Measurements from ENCODE around the gene ALDH16A1. TPM values are rescaled to one million over a fixed set of nuclear protein-coding genes. Genes with fewer than 3 reads are reported as not detected.
"Not testable (repeated sequence)": the region's sequence is repeated elsewhere in the genome, so short reads cannot be mapped to it uniquely, and the experiment has no call there.

ALDH16A1 gene
- total RNA-seq, 1 donor from 2014 or later = 51.9 TPM

- H3K27ac Mint-ChIP-seq (ENCODE audit: unreplicated experiment) = no peak overlapping the region
- peaks cover 9% of the 10 kb centered on the region for H3K4me1 Mint-ChIP-seq
- peaks cover 16% of the 10 kb centered on the region for H3K27me3 Mint-ChIP-seq (ENCODE audit: low read depth)
- no peak for DNase-seq (ENCODE audit: low read depth, low spot score)
- TF ChIP-seq, protein P1, sequence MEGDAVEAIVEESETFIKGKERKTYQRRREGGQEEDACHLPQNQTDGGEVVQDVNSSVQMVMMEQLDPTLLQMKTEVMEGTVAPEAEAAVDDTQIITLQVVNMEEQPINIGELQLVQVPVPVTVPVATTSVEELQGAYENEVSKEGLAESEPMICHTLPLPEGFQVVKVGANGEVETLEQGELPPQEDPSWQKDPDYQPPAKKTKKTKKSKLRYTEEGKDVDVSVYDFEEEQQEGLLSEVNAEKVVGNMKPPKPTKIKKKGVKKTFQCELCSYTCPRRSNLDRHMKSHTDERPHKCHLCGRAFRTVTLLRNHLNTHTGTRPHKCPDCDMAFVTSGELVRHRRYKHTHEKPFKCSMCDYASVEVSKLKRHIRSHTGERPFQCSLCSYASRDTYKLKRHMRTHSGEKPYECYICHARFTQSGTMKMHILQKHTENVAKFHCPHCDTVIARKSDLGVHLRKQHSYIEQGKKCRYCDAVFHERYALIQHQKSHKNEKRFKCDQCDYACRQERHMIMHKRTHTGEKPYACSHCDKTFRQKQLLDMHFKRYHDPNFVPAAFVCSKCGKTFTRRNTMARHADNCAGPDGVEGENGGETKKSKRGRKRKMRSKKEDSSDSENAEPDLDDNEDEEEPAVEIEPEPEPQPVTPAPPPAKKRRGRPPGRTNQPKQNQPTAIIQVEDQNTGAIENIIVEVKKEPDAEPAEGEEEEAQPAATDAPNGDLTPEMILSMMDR (conservative IDR thresholded peaks at IDR 0.05) = no peak
- no peak overlapping the region for H3K4me3 Mint-ChIP-seq
- no peaks in the 10 kb centered on the region for H3K9me3 Mint-ChIP-seq
- peaks cover 5% of the 10 kb centered on the region for H3K36me3 Mint-ChIP-seq (ENCODE audit: low read depth)
Measured at GRCh38 chr19:49470615-49470978, 17.6 kb downstream of the ALDH16A1 start.

GRCh38 chr19:49472936-49473335, 19.9 kb downstream of the ALDH16A1 start:
- H3K4me1 Mint-ChIP-seq = peaks cover 15% of the 10 kb centered on the region
- H3K36me3 Mint-ChIP-seq (ENCODE audit: low read depth) = peaks cover 5% of the 10 kb centered on the region
- no peaks in the 10 kb centered on the region for H3K9me3 Mint-ChIP-seq
- H3K27ac Mint-ChIP-seq (ENCODE audit: unreplicated experiment) = peak overlapping the region; percentile 71
- no peak for DNase-seq (ENCODE audit: low read depth, low spot score)
- TF ChIP-seq, protein P1 (conservative IDR thresholded peaks at IDR 0.05) = no peak
- H3K27me3 Mint-ChIP-seq (ENCODE audit: low read depth) = peaks cover 25% of the 10 kb centered on the region
- no peak overlapping the region for H3K4me3 Mint-ChIP-seq

- DNase-seq (ENCODE audit: low read depth, low spot score); H3K9me3 Mint-ChIP-seq; H3K27ac Mint-ChIP-seq (ENCODE audit: unreplicated experiment); H3K4me3 Mint-ChIP-seq; H3K36me3 Mint-ChIP-seq (ENCODE audit: low read depth): not testable (repeated sequence)
- H3K4me1 Mint-ChIP-seq = peaks cover 15% of the 10 kb centered on the region
- H3K27me3 Mint-ChIP-seq (ENCODE audit: low read depth) = peaks cover 25% of the 10 kb centered on the region
Measured at GRCh38 chr19:49473501-49473867, 20.5 kb downstream of the ALDH16A1 start.

- TF ChIP-seq, protein P1 (conservative IDR thresholded peaks at IDR 0.05) = peak; percentile 96
- peaks cover 1% of the 10 kb centered on the region for H3K36me3 Mint-ChIP-seq (ENCODE audit: low read depth)
- H3K4me3 Mint-ChIP-seq = no peak within 1 kb of the TSS
- H3K4me1 Mint-ChIP-seq = peaks cover 14% of the 10 kb centered on the region
- peaks cover 25% of the 10 kb centered on the region for H3K27me3 Mint-ChIP-seq (ENCODE audit: low read depth)
- DNase-seq (ENCODE audit: low read depth, low spot score) = peak; percentile 61
- peak within 1 kb of the TSS; percentile 71 for H3K27ac Mint-ChIP-seq (ENCODE audit: unreplicated experiment)
- H3K9me3 Mint-ChIP-seq = no peaks in the 10 kb centered on the region
Measured at GRCh38 chr19:49473868-49474541, 21.0 kb downstream of the ALDH16A1 start, which contains the start of gene FLT3LG. FLT3LG (plus strand) TSS chr19:49474215; CDS start chr19:49474640, 425 bp downstream.

GRCh38 chr19:49474542-49474924, 21.5 kb downstream of the ALDH16A1 start:
- DNase-seq (ENCODE audit: low read depth, low spot score) = no peak
- peaks cover 14% of the 10 kb centered on the region for H3K4me1 Mint-ChIP-seq
- no peaks in the 10 kb centered on the region for H3K9me3 Mint-ChIP-seq
- no peak overlapping the region for H3K27ac Mint-ChIP-seq (ENCODE audit: unreplicated experiment)
- TF ChIP-seq, protein P1 (conservative IDR thresholded peaks at IDR 0.05) = no peak
- peaks cover 25% of the 10 kb centered on the region for H3K27me3 Mint-ChIP-seq (ENCODE audit: low read depth)
- no peak overlapping the region for H3K4me3 Mint-ChIP-seq
- no peaks in the 10 kb centered on the region for H3K36me3 Mint-ChIP-seq (ENCODE audit: low read depth)

DNA sequence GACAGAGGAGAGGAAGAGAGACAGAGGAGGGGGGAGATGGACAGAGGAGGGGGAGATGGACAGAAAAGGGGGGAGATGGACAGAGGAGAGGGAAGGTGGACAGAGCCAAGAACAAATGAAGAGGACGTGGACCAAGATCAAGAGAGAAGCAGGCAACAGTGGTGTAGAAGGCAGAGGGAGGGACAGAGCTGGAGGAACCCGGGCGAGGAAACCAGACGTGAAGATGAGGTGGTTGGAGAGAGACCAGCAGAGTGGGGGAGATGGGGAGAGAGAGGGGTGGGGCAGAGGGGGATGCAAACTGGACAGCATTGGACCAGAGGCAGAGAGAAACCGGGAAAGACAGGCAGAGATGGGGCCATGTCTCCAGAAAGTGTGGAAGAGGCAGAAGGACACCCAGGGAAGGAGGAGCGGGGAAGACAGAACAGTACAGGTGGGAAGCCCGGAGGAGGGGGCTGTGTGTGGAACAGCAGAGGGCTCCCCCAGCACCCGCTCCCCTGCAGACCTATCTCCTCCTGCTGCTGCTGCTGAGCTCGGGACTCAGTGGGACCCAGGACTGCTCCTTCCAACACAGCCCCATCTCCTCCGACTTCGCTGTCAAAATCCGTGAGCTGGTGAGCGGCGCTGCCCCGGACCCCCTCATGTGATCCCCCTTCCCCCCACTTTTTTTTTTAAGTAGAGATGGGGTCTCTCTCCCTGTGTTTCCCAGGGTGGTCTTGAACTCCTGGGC, 22.3 kb downstream of the ALDH16A1 start:
- DNase-seq (ENCODE audit: low read depth, low spot score) = no peak
- TF ChIP-seq, protein P1 (conservative IDR thresholded peaks at IDR 0.05) = no peak
- H3K36me3 Mint-ChIP-seq (ENCODE audit: low read depth) = no peaks in the 10 kb centered on the region

More for the DNA sequence above, 22.3 kb downstream of the ALDH16A1 start:
- no peaks in the 10 kb centered on the region for H3K9me3 Mint-ChIP-seq
- H3K4me3 Mint-ChIP-seq = no peak overlapping the region
- no peak overlapping the region for H3K27ac Mint-ChIP-seq (ENCODE audit: unreplicated experiment)
- peaks cover 14% of the 10 kb centered on the region for H3K4me1 Mint-ChIP-seq
- peaks cover 25% of the 10 kb centered on the region for H3K27me3 Mint-ChIP-seq (ENCODE audit: low read depth)

Data from neural crest cell (in vitro differentiated cells).